ENCODE results near the gene KCNMB1. TPM values are rescaled to one million over a fixed set of nuclear protein-coding genes. Genes with fewer than 3 reads are reported as not detected.
A peak's percentile ranks its signal among the peaks of the same experiment; 100 is the strongest.

The KCNMB1 gene
- total and polyA plus RNA-seq, 8 donors: 0.78 to 5.0 (median 1.3) TPM

GRCh38 chr5:170337045-170337733 lies 52.0 kb downstream of the KCNMB1 start:
- no peak for DNase-seq
- ATAC-seq: peak; percentile 34
- TF ChIP-seq CTCF (IDR thresholded peaks at IDR 0.05): no peak
- no peaks in the 10 kb centered on the region for H3K36me3 ChIP-seq
- peak overlapping the region in 1 of 2 donors; percentile 75 for H3K27ac ChIP-seq
- H3K4me3 ChIP-seq: no peak overlapping the region
- peaks cover 0 to 76% of the 10 kb centered on the region in 2 donors for H3K4me1 ChIP-seq
- H3K27me3 ChIP-seq: no peaks in the 10 kb centered on the region
- H3K9me3 ChIP-seq: no peaks in the 10 kb centered on the region
- intact Hi-C loops (cut with DNase I): loop anchor here in 1 of 2 donors (5.0 kb wide), 1 partner anchor 65 kb away; no protein-coding TSS in a partner anchor

GRCh38 chr5:170336065-170336464 lies 53.1 kb downstream of the KCNMB1 start:
- H3K4me1 ChIP-seq: peaks cover 4 to 83% of the 10 kb centered on the region in 2 donors
- no peak for ATAC-seq

GRCh38 chr5:170334626-170335025 lies 54.5 kb downstream of the KCNMB1 start:
- no peaks in the 10 kb centered on the region for H3K36me3 ChIP-seq
- peaks cover 7 to 98% of the 10 kb centered on the region in 2 donors for H3K4me1 ChIP-seq
- H3K27ac ChIP-seq: peak overlapping the region in 1 of 2 donors; percentile 94
- no peaks in the 10 kb centered on the region for H3K27me3 ChIP-seq
- H3K4me3 ChIP-seq: no peak overlapping the region
- DNase-seq (no peak), ATAC-seq (no peak)
- intact Hi-C loops (cut with DNase I): loop anchor here in 1 of 2 donors (5.0 kb wide), 1 partner anchor 62 kb away; no protein-coding TSS in a partner anchor
- TF ChIP-seq CTCF (IDR thresholded peaks at IDR 0.05): no peak
- H3K9me3 ChIP-seq: no peaks in the 10 kb centered on the region

More at GRCh38 chr5:170336065-170336464, 53.1 kb downstream of the KCNMB1 start:
- intact Hi-C loops (cut with DNase I): loop anchor here in 1 of 2 donors (5.0 kb wide), 1 partner anchor 64 kb away; no protein-coding TSS in a partner anchor
- Histone ChIP-seq H3K9me3 (no peaks in the 10 kb centered on the region), H3K27me3 (no peaks in the 10 kb centered on the region), H3K4me3 (no peak overlapping the region), H3K27ac (peak overlapping the region in 1 of 2 donors; percentile 75), H3K36me3 (no peaks in the 10 kb centered on the region)
- no peak for DNase-seq
- TF ChIP-seq CTCF (IDR thresholded peaks at IDR 0.05): no peak

DNA sequence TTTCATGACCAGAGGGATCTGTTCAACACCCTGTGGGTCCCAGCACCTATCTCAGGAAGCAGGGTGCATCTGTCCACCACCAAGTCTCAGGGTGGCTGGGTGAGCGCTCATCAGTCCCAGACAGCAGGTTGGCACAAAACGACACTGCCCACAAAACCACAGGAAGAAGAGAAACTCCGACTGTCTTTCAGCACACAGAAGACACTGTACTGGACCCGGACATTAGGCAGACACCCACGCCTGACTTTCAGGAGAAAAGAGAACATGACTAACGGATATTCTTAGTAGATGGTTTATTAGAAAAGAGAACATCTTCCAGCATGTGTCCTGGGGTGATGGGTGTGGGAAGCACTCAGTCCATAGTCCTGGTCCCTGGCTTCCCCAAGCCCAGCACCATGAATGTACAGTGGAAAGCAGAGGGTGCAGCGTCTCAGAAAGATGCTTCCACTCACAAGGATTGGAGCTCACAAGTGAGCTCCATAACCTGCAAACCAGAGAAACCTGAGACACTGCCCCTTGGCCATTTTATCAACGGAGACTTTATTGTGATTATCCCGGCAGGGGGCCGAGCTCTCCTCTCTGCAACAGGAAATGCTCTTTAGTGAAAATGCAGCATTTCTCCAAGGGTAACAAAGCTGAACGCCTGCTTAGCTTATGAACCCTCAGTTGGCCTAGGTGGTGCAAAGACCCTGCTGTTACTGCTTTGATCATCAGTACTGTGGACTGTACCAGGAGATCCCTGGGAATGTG lies 55.8 kb downstream of the KCNMB1 start:
- Histone ChIP-seq H3K36me3 (no peaks in the 10 kb centered on the region), H3K27ac (peak overlapping the region; percentile 47 to 94), H3K9me3 (no peaks in the 10 kb centered on the region), H3K27me3 (no peaks in the 10 kb centered on the region), H3K4me3 (no peak overlapping the region), H3K4me1 (peaks cover 7 to 91% of the 10 kb centered on the region in 2 donors)
- DNase-seq: peak in 2 of 4 donors; percentile 69 to 72
- TF ChIP-seq CTCF (IDR thresholded peaks at IDR 0.05): no peak
- intact Hi-C loops (cut with DNase I): no loop called here
- ATAC-seq: peak; percentile 20

DNA sequence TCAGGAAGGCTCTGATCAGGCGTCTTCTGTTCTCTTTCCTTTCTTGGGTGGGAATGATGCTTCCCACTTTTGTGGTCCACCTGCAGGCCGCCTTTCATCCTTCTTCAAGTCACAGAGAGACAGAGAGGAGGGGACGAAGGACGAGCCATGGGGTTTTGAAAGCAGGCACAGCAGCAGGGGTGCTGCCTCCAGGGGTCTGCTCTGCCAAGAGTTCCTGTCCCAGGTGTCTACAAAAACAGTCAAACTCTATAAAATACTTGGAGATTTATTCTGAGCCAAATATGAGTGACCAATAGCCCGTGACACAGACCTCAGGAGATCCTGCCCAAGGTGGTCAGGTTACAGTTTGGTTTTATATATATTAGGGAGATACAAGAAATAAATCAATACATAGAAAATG lies 57.1 kb downstream of the KCNMB1 start:
- H3K27ac ChIP-seq: peak overlapping the region; percentile 78 to 94
- TF ChIP-seq CTCF (IDR thresholded peaks at IDR 0.05): no peak
- DNase-seq: no peak
- H3K36me3 ChIP-seq: no peaks in the 10 kb centered on the region
- H3K4me3 ChIP-seq: no peak overlapping the region
- H3K9me3 ChIP-seq: no peaks in the 10 kb centered on the region
- intact Hi-C loops (cut with DNase I): no loop called here
- H3K27me3 ChIP-seq: no peaks in the 10 kb centered on the region
- H3K4me1 ChIP-seq: peaks cover 7 to 84% of the 10 kb centered on the region in 2 donors
- no peak for ATAC-seq

Data from left lung (tissue), 10 donors.